Loucy (cell line): ENCODE measurements around the gene PDE11A.

Experiments used
- CTCF ChIP-seq: fragments of 200-600 bp; sonication (generic); conservative IDR thresholded peaks from 2 replicates; pipeline ENCODE4 v1.5.1; 2014; ENCODE audit warnings: mild to moderate bottlenecking, antibody characterized with exemption, low read length
- EZH2phosphoT487 ChIP-seq: fragments of 200-600 bp; IDR thresholded peaks from 2 replicates; pipeline ENCODE4 v1.6.1; 2018; ENCODE audit warnings: antibody characterized with exemption, mild to moderate bottlenecking, moderate library complexity, borderline replicate concordance

GRCh38 chr2:177728399-177728765, 344.2 kb downstream of the PDE11A start:
- TF ChIP-seq EZH2phosphoT487 (no peak), CTCF (no peak)
